HEK293 (cell line): Measurements from ENCODE around the gene THY1.

Experiments
- AEBP2 ChIP-seq: fragments of 450-650 bp; formaldehyde crosslinking; IDR thresholded peaks from 2 replicates; pipeline ENCODE4 v1.5.1; 2016; ENCODE audit warnings: missing biosample characterization, missing genetic modification characterization, borderline replicate concordance
- BCL6B ChIP-seq: fragments of 450-650 bp; formaldehyde crosslinking; IDR thresholded peaks from 2 replicates; pipeline ENCODE4 v1.5.1; 2017; ENCODE audit warnings: missing biosample characterization, missing genetic modification characterization
- HIC1 ChIP-seq: fragments of 450-650 bp; formaldehyde crosslinking; IDR thresholded peaks from 2 replicates; pipeline ENCODE4 v1.5.1; 2016; ENCODE audit warnings: missing biosample characterization, missing genetic modification characterization
- IKZF3 ChIP-seq: fragments of 450-650 bp; IDR thresholded peaks from 2 replicates; pipeline ENCODE4 v1.5.0; 2018; ENCODE audit warnings: missing biosample characterization, mild to moderate bottlenecking, missing genetic modification characterization, moderate library complexity
- KLF10 ChIP-seq: fragments of 450-650 bp; IDR thresholded peaks from 2 replicates; pipeline ENCODE4 v1.5.1; 2018; ENCODE audit warnings: missing biosample characterization, mild to moderate bottlenecking, missing genetic modification characterization
- KLF16 ChIP-seq: fragments of 450-650 bp; formaldehyde crosslinking; IDR thresholded peaks from 2 replicates; pipeline ENCODE4 v1.5.1; 2017; ENCODE audit warnings: missing biosample characterization, missing genetic modification characterization
- MEIS1 ChIP-seq: sonication (generic); formaldehyde crosslinking; IDR thresholded peaks from 2 replicates; pipeline ENCODE4 v1.8.1; 2022; ENCODE audit warnings: missing genetic modification reagents, mild to moderate bottlenecking, borderline replicate concordance
- RBAK ChIP-seq: fragments of 450-650 bp; formaldehyde crosslinking; IDR thresholded peaks from 2 replicates; pipeline ENCODE4 v1.5.1; 2016; ENCODE audit warnings: missing biosample characterization, missing genetic modification characterization
- SALL2 ChIP-seq: fragments of 450-650 bp; formaldehyde crosslinking; IDR thresholded peaks from 2 replicates; pipeline ENCODE4 v1.5.0; 2017; ENCODE audit warnings: missing biosample characterization, mild to moderate bottlenecking, missing genetic modification characterization, borderline replicate concordance
- ZBTB10 ChIP-seq: fragments of 450-650 bp; formaldehyde crosslinking; IDR thresholded peaks from 2 replicates; pipeline ENCODE4 v1.5.1; 2016; ENCODE audit warnings: missing biosample characterization, missing genetic modification characterization
- ZNF133 ChIP-seq: fragments of 450-650 bp; formaldehyde crosslinking; IDR thresholded peaks from 2 replicates; pipeline ENCODE4 v1.5.1; 2016; ENCODE audit warnings: missing biosample characterization, missing genetic modification characterization
- ZNF239 ChIP-seq: fragments of 450-650 bp; formaldehyde crosslinking; IDR thresholded peaks from 2 replicates; pipeline ENCODE4 v1.5.1; 2016; ENCODE audit warnings: missing biosample characterization, missing genetic modification characterization
- ZNF248 ChIP-seq: fragments of 450-650 bp; formaldehyde crosslinking; IDR thresholded peaks from 2 replicates; pipeline ENCODE4 v1.5.1; 2017; ENCODE audit warnings: missing biosample characterization, missing genetic modification characterization
- ZNF311 ChIP-seq: fragments of 450-650 bp; formaldehyde crosslinking; IDR thresholded peaks from 2 replicates; pipeline ENCODE4 v1.5.1; 2017; ENCODE audit warnings: missing biosample characterization, missing genetic modification characterization, borderline replicate concordance
- ZNF350 ChIP-seq: fragments of 450-650 bp; formaldehyde crosslinking; IDR thresholded peaks from 2 replicates; pipeline ENCODE4 v1.5.0; 2017; ENCODE audit warnings: missing biosample characterization, mild to moderate bottlenecking, missing genetic modification characterization
- ZNF366 ChIP-seq: fragments of 450-650 bp; formaldehyde crosslinking; conservative IDR thresholded peaks from 2 replicates; pipeline ENCODE4 v1.5.1; 2016; ENCODE audit warnings: missing biosample characterization, missing genetic modification characterization
- ZNF423 ChIP-seq: fragments of 450-650 bp; formaldehyde crosslinking; IDR thresholded peaks from 2 replicates; pipeline ENCODE4 v1.5.1; 2016; ENCODE audit warnings: missing biosample characterization, missing genetic modification characterization
- ZNF48 ChIP-seq: fragments of 450-650 bp; formaldehyde crosslinking; IDR thresholded peaks from 2 replicates; pipeline ENCODE4 v1.5.1; 2016; ENCODE audit warnings: missing biosample characterization, missing genetic modification characterization
- ZNF501 ChIP-seq: fragments of 450-650 bp; formaldehyde crosslinking; IDR thresholded peaks from 2 replicates; pipeline ENCODE4 v1.5.1; 2016; ENCODE audit warnings: missing biosample characterization, missing genetic modification characterization
- ZNF518A ChIP-seq: fragments of 450-650 bp; formaldehyde crosslinking; conservative IDR thresholded peaks from 2 replicates; pipeline ENCODE4 v1.5.1; 2016; ENCODE audit warnings: low read depth, missing biosample characterization, missing genetic modification characterization
- ZNF585B ChIP-seq: fragments of 450-650 bp; formaldehyde crosslinking; IDR thresholded peaks from 2 replicates; pipeline ENCODE4 v1.5.1; 2016; ENCODE audit warnings: missing biosample characterization, missing genetic modification characterization
- ZNF624 ChIP-seq: fragments of 450-650 bp; formaldehyde crosslinking; IDR thresholded peaks from 2 replicates; pipeline ENCODE4 v1.5.1; 2017; ENCODE audit warnings: missing biosample characterization, missing genetic modification characterization
- ZNF626 ChIP-seq: fragments of 450-650 bp; sonication (Bioruptor Pico); formaldehyde crosslinking; IDR thresholded peaks from 2 replicates; pipeline ENCODE4 v1.5.1; 2018; ENCODE audit warnings: missing biosample characterization, missing genetic modification characterization, inconsistent platforms
- ZNF76 ChIP-seq: fragments of 450-650 bp; formaldehyde crosslinking; IDR thresholded peaks from 2 replicates; pipeline ENCODE4; 2016; ENCODE audit warnings: low read depth, missing biosample characterization, missing genetic modification characterization, borderline replicate concordance
- ZNF837 ChIP-seq: fragments of 450-650 bp; formaldehyde crosslinking; IDR thresholded peaks from 2 replicates; pipeline ENCODE4 v1.5.1; 2016; ENCODE audit warnings: missing biosample characterization, missing genetic modification characterization
- ZSCAN4 ChIP-seq: fragments of 450-650 bp; formaldehyde crosslinking; IDR thresholded peaks from 2 replicates; pipeline ENCODE4 v1.5.1; 2017; ENCODE audit warnings: missing biosample characterization, missing genetic modification characterization

Gene THY1

GRCh38 chr11:119381181-119381988 is 41.6 kb downstream of the THY1 start, which contains the start of gene USP2 (continued):
- peak; percentile 85 for TF ChIP-seq ZBTB10 (tag by site-specific recombination)
- no peak for TF ChIP-seq ZNF48
- TF ChIP-seq HIC1 (tag by site-specific recombination) = peak; percentile 39; the same call in 1 of the 2 replicates
- no peak for TF ChIP-seq AEBP2 (tag by site-specific recombination)
- no peak for TF ChIP-seq ZNF518A
- TF ChIP-seq ZNF248 (tag by site-specific recombination) = no peak
- TF ChIP-seq ZNF501 (tag by site-specific recombination) = no peak
- no peak for TF ChIP-seq MEIS1 (CRISPR knock-in tag)
- peak; percentile 86 for TF ChIP-seq ZNF423 (tag by site-specific recombination)
- no peak for TF ChIP-seq ZNF585B
- TF ChIP-seq ZNF624 = no peak
- TF ChIP-seq ZNF366 (tag by site-specific recombination) = no peak
- peak; percentile 44; the same call in 1 of the 2 replicates for TF ChIP-seq KLF16 (tag by site-specific recombination)
- TF ChIP-seq ZNF239 (tag by site-specific recombination) = no peak
- TF ChIP-seq ZNF837 = no peak
- peak; percentile 90 for TF ChIP-seq KLF10 (tag by site-specific recombination)
- no peak for TF ChIP-seq ZNF76 (tag by site-specific recombination)
- no peak for TF ChIP-seq RBAK
- no peak for TF ChIP-seq ZNF350
- TF ChIP-seq ZNF626 (tag by site-specific recombination) = no peak
- no peak for TF ChIP-seq IKZF3 (tag by site-specific recombination)
- TF ChIP-seq SALL2 (tag by site-specific recombination) = no peak
- TF ChIP-seq BCL6B (tag by site-specific recombination) = no peak
- TF ChIP-seq ZSCAN4 (tag by site-specific recombination) = no peak
- TF ChIP-seq ZNF311 (tag by site-specific recombination) = no peak
- TF ChIP-seq ZNF133 (tag by site-specific recombination) = no peak
